Mesenchymal stem cell (in vitro differentiated cells and primary cell): ENCODE measurements around the gene KCNJ13. TPM values are rescaled to one million over a fixed set of nuclear protein-coding genes. Genes with fewer than 3 reads are reported as not detected.

Source experiments
- DNase-seq: peaks from one replicate; pipeline ENCODE4 v3.0.0-alpha.2; 2013
- H2AFZ ChIP-seq: one replicate; pipeline ENCODE4 v1.6.1; 2013; ENCODE audit warnings: low read depth, mild to moderate bottlenecking, control low read depth, inconsistent platforms, low read length, moderate library complexity
- H2AK5ac ChIP-seq: 2 replicates; pipeline ENCODE4 v1.6.1; 2013; ENCODE audit warnings: low read length, moderate library complexity, mild to moderate bottlenecking, inconsistent platforms; ENCODE audit not compliant: severe bottlenecking
- H2BK120ac ChIP-seq: one replicate; pipeline ENCODE4 v1.6.1; 2013; ENCODE audit warnings: low read depth, mild to moderate bottlenecking, inconsistent platforms, low read length, moderate library complexity
- H2BK12ac ChIP-seq, 2 experiments: one replicate each; pipeline ENCODE4 v1.6.1; 2013; ENCODE audit warnings: inconsistent platforms in 2 of 2, low read length in 2 of 2, mild to moderate bottlenecking in 2 of 2, moderate library complexity in 2 of 2, control low read depth in 1 of 2
- H2BK15ac ChIP-seq: one replicate; pipeline ENCODE4 v1.6.1; 2013; ENCODE audit warnings: mild to moderate bottlenecking, low read depth, inconsistent platforms; ENCODE audit not compliant: poor library complexity, severe bottlenecking
- H2BK5ac ChIP-seq: 2 replicates; pipeline ENCODE4 v1.6.1; 2013; ENCODE audit warnings: low read depth, mild to moderate bottlenecking, low read length, control low read depth, inconsistent platforms; ENCODE audit not compliant: poor library complexity, severe bottlenecking
- H3K14ac ChIP-seq, 2 experiments: one replicate each; pipeline ENCODE4 v1.6.1; 2013; ENCODE audit warnings: inconsistent platforms in 2 of 2, low read length in 2 of 2, control low read depth in 1 of 2, mild to moderate bottlenecking in 1 of 2, moderate library complexity in 1 of 2
- H3K18ac ChIP-seq, 2 experiments: one replicate each; pipeline ENCODE4 v1.6.1; 2013; ENCODE audit warnings: inconsistent platforms in 2 of 2, low read length in 2 of 2, control low read depth in 1 of 2, low read depth in 1 of 2, mild to moderate bottlenecking in 1 of 2
- H3K23ac ChIP-seq, 2 experiments: one replicate each; pipeline ENCODE4 v1.6.1; 2013; ENCODE audit warnings: inconsistent platforms in 2 of 2, low read length in 2 of 2, mild to moderate bottlenecking in 2 of 2, moderate library complexity in 2 of 2, control low read depth in 1 of 2
- H3K27ac ChIP-seq: 2 replicates; pipeline ENCODE4 v1.5.1; 2013; ENCODE audit warnings: mild to moderate bottlenecking, moderate library complexity, low read length, control low read depth, inconsistent platforms; ENCODE audit not compliant: poor library complexity, severe bottlenecking
- H3K27me3 ChIP-seq, 2 experiments: 2 replicates each; pipeline versions ENCODE4 v1.6.1 to v1.7.0; 2013; ENCODE audit warnings: low read length in 2 of 2, mild to moderate bottlenecking in 2 of 2, moderate library complexity in 2 of 2, control low read depth in 1 of 2, inconsistent platforms in 1 of 2; ENCODE audit not compliant: control insufficient read depth in 1 of 2, insufficient read depth in 1 of 2
- H3K36me3 ChIP-seq, 2 experiments: 2 replicates each; pipeline versions ENCODE4 v1.6.1 to v1.7.0; 2013; ENCODE audit warnings: low read length in 2 of 2, control low read depth in 1 of 2, inconsistent platforms in 1 of 2, low read depth in 1 of 2, mild to moderate bottlenecking in 1 of 2; ENCODE audit not compliant: insufficient read depth in 2 of 2, control insufficient read depth in 1 of 2
- H3K4ac ChIP-seq, 2 experiments: one replicate each; pipeline ENCODE4 v1.6.1; 2013; ENCODE audit warnings: inconsistent platforms in 2 of 2, low read length in 2 of 2, mild to moderate bottlenecking in 2 of 2, moderate library complexity in 2 of 2, control low read depth in 1 of 2, low read depth in 1 of 2
- H3K4me1 ChIP-seq: 2 replicates; pipeline ENCODE4 v1.6.1; 2013; ENCODE audit warnings: low read depth, low read length, control low read depth; ENCODE audit not compliant: control insufficient read depth, insufficient read depth
- H3K4me2 ChIP-seq: 2 replicates; pipeline ENCODE4 v1.6.1; 2013; ENCODE audit warnings: low read length, mild to moderate bottlenecking, inconsistent platforms; ENCODE audit not compliant: poor library complexity, severe bottlenecking
- H3K4me3 ChIP-seq, 2 experiments: 2 replicates each; pipeline versions ENCODE4 v1.5.1 to v1.7.0; 2013; ENCODE audit warnings: low read length in 2 of 2, mild to moderate bottlenecking in 2 of 2, control low read depth in 1 of 2, low read depth in 1 of 2; ENCODE audit not compliant: insufficient read depth in 1 of 2
- H3K79me1 ChIP-seq: replicated peaks from 2 replicates; pipeline ENCODE4 v1.6.1; 2013; ENCODE audit warnings: mild to moderate bottlenecking, control low read depth, low read length, inconsistent platforms; ENCODE audit not compliant: poor library complexity, severe bottlenecking
- H3K9ac ChIP-seq: 2 replicates; pipeline ENCODE4 v1.7.0; 2013; ENCODE audit warnings: mild to moderate bottlenecking, low read length, moderate library complexity
- H3K9me3 ChIP-seq: 2 replicates; pipeline ENCODE4 v1.7.0; 2013; ENCODE audit warnings: mild to moderate bottlenecking, low read length; ENCODE audit not compliant: control insufficient read depth
- H4K8ac ChIP-seq: one replicate; pipeline ENCODE4 v1.6.1; 2013; ENCODE audit warnings: inconsistent platforms, mild to moderate bottlenecking, low read length, moderate library complexity
- H4K91ac ChIP-seq: one replicate; pipeline ENCODE4 v1.6.1; 2013; ENCODE audit warnings: mild to moderate bottlenecking, low read length, inconsistent platforms
- WGBS: methylation state at CpG from one replicate; pipeline ENCODE4 v1.1.7; 2013; ENCODE audit warnings: mixed read lengths; 5-methylcytosine and 5-hydroxymethylcytosine counted together
- polyA plus RNA-seq, 2 experiments: library from polyadenylated mRNA; stranded (reverse); fragments of 200-250 nt; gene quantifications; one replicate each; pipeline ENCODE4 v1.2.3, GENCODE V29; 2013

The KCNJ13 gene
- polyA plus RNA-seq (2013, experiment 1 of 2) = not detected
- polyA plus RNA-seq (2013, experiment 2 of 2) = not detected

GRCh38 chr2:232776435-232776834 is at the start of gene KCNJ13:
KCNJ13 (minus strand) TSS chr2:232776565; CDS start chr2:232771362, 5,203 bp downstream.
- no CpG with 5 or more reads among the region's 1 CpG for WGBS
- Histone ChIP-seq H2BK12ac (no peak within 1 kb of the TSS), H2AFZ (no peak within 1 kb of the TSS), H2BK120ac (no peak within 1 kb of the TSS), H4K8ac (no peak within 1 kb of the TSS), H3K27ac (no peak within 1 kb of the TSS), H3K9me3 (no peaks in the 10 kb centered on the region), H3K4me3 (no peak within 1 kb of the TSS), H3K4ac (no peak within 1 kb of the TSS), H4K91ac (no peak within 1 kb of the TSS), H2BK5ac (no peak within 1 kb of the TSS), H3K27me3 (no peaks in the 10 kb centered on the region), H3K18ac (no peak within 1 kb of the TSS), H3K79me1 (peaks cover 15% of the 10 kb centered on the region), H3K9ac (no peak within 1 kb of the TSS), H3K4me2 (no peak within 1 kb of the TSS), H2AK5ac (no peak within 1 kb of the TSS), H3K4me1 (peaks cover 2% of the 10 kb centered on the region), H2BK15ac (no peak within 1 kb of the TSS), H3K36me3 (peaks cover 0 to 80% of the 10 kb centered on the region in 2 experiments), H3K23ac (no peak within 1 kb of the TSS), H3K14ac (no peak within 1 kb of the TSS)
- peak; percentile 11 for DNase-seq

DNA sequence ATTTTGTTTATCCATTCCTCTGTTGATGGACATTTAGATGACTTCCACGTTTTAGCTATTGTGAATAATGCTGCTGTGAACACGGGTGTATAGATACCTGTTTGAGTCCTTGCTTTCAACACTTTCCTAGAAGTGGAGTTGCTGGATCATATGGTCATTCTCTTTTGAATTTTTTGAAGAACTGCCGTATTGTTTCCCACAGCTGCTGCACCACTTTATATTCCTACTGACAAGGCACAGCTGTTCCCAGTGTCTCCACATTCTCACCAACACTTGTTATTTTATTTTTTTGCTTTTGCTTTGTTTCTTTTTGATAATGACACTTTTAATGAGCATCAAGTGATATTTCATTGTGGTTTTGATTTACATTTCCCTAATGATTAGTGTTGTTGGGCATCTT is 41.4 kb upstream of the KCNJ13 start:
- Histone ChIP-seq H3K23ac (no peak overlapping the region), H3K27ac (no peak overlapping the region), H3K36me3 (peaks cover 15 to 87% of the 10 kb centered on the region in 2 experiments), H2BK12ac (no peak overlapping the region), H3K4me1 (peaks cover 3% of the 10 kb centered on the region), H3K9me3 (no peaks in the 10 kb centered on the region), H3K18ac (no peak overlapping the region), H3K4ac (no peak overlapping the region), H3K79me1 (peaks cover 14% of the 10 kb centered on the region), H3K27me3 (no peaks in the 10 kb centered on the region), H2BK120ac (no peak overlapping the region), H3K4me2 (no peak overlapping the region), H3K4me3 (no peak overlapping the region), H4K91ac (no peak overlapping the region), H4K8ac (no peak overlapping the region), H2BK5ac (no peak overlapping the region), H3K9ac (no peak overlapping the region), H2BK15ac (no peak overlapping the region), H3K14ac (no peak overlapping the region), H2AK5ac (no peak overlapping the region), H2AFZ (no peak overlapping the region)
- 92% methylated on average over 3 of the region's 3 CpGs for WGBS
- DNase-seq = no peak

DNA sequence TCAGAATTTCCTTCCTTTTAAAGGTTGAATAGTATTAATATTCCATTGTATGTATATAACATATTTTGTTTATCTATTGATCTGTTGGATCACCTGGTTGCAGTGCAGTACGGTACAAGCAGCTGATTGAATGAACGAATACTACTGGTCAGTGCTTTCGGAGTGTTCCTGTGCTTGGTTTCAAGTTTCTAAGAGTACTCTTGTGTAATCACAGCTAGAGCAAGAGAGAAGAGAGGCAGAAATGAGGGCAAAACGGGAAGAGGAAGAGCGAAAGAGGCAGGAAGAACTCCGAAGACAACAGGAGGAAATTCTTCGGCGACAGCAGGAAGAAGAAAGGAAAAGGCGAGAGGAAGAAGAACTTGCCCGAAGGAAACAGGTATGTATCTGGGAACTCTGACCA is 40.3 kb upstream of the KCNJ13 start:
- H3K27me3 ChIP-seq = no peaks in the 10 kb centered on the region
- H4K8ac ChIP-seq = no peak overlapping the region
- H3K14ac ChIP-seq = no peak overlapping the region
- H2BK5ac ChIP-seq = no peak overlapping the region
- H3K4ac ChIP-seq = no peak overlapping the region
- H3K4me3 ChIP-seq = no peak overlapping the region
- peaks cover 12 to 91% of the 10 kb centered on the region in 2 experiments for H3K36me3 ChIP-seq
- no peak overlapping the region for H2AK5ac ChIP-seq
- H3K23ac ChIP-seq = no peak overlapping the region
- H2BK120ac ChIP-seq = no peak overlapping the region
- no peak overlapping the region for H2BK15ac ChIP-seq
- no peak overlapping the region for H4K91ac ChIP-seq
- no peak overlapping the region for H3K9ac ChIP-seq
- H3K4me2 ChIP-seq = no peak overlapping the region
- H3K18ac ChIP-seq = no peak overlapping the region
- peak overlapping the region; percentile 22 for H3K27ac ChIP-seq
- no peaks in the 10 kb centered on the region for H3K9me3 ChIP-seq
- H3K79me1 ChIP-seq = peaks cover 14% of the 10 kb centered on the region
- no peak overlapping the region for H2BK12ac ChIP-seq
- WGBS = 90% methylated on average over 10 of the region's 10 CpGs
- H2AFZ ChIP-seq = no peak overlapping the region
- H3K4me1 ChIP-seq = peaks cover 3% of the 10 kb centered on the region
- no peak for DNase-seq

DNA sequence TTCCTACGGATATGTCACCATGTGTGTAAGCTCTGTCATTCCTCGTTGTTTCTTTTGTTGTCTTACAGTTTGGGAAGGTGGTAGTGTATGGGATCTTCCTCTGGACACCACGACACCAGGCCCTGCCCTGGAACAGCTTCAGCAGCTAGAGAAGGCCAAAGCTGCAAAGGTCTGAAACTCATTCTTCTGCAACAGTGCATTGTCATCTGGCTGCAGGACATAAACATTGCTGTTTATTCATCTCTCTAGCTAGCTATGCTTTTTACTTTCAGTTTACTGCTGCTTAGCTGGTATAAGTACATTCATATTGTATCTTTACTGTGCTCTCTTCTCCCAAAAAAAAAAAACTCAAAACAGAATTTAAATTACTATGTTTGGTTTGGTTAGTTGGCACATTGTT is 39.2 kb upstream of the KCNJ13 start:
- peak; percentile 51 for DNase-seq
- no peaks in the 10 kb centered on the region for H3K27me3 ChIP-seq
- no peak overlapping the region for H2BK120ac ChIP-seq
- no peak overlapping the region for H2AFZ ChIP-seq
- no peak overlapping the region for H4K91ac ChIP-seq
- WGBS = 98% methylated on average over 3 of the region's 3 CpGs
- H3K4ac ChIP-seq = no peak overlapping the region
- peak overlapping the region in 1 of 2 experiments; percentile 80 for H3K23ac ChIP-seq
- H3K27ac ChIP-seq = peak overlapping the region; percentile 38
- no peak overlapping the region for H4K8ac ChIP-seq
- no peak overlapping the region for H3K9ac ChIP-seq
- H2BK15ac ChIP-seq = no peak overlapping the region
- peaks cover 13% of the 10 kb centered on the region for H3K79me1 ChIP-seq
- peak overlapping the region in 1 of 2 experiments; percentile 55 for H3K14ac ChIP-seq
- peaks cover 3% of the 10 kb centered on the region for H3K4me1 ChIP-seq
- H2AK5ac ChIP-seq = no peak overlapping the region
- peaks cover 9 to 92% of the 10 kb centered on the region in 2 experiments for H3K36me3 ChIP-seq
- H2BK12ac ChIP-seq = no peak overlapping the region
- H3K18ac ChIP-seq = no peak overlapping the region
- H3K9me3 ChIP-seq = no peaks in the 10 kb centered on the region
- no peak overlapping the region for H3K4me3 ChIP-seq
- no peak overlapping the region for H3K4me2 ChIP-seq
- no peak overlapping the region for H2BK5ac ChIP-seq
